HepG2 (cell line): ENCODE measurements around the gene PPP1CA. TPM values are rescaled to one million over a fixed set of nuclear protein-coding genes. Genes with fewer than 3 reads are reported as not detected.

Experiments used
- ATAC-seq: fragments of 200-7000 bp; cut with Tn5 transposase; 3 replicates; pipeline ENCODE4 v1.9.1; 2020; ENCODE audit warnings: mild to moderate bottlenecking, moderate library complexity
- BruUV-seq: library from RNA; stranded (reverse); fragments of 400-500 nt; replicated peaks from 2 replicates; lab custom pipeline; 2021; lab: Mats Ljungman, UMichigan
- CTCF ChIA-PET: fragments of 300-600 bp; formaldehyde crosslinking; extraction: SDS; loops from one replicate; lab custom pipeline; 2021; ENCODE audit warnings: low total read pairs, inconsistent platforms, low intra/inter-chr PET ratio; lab: Yijun Ruan, JAX
- POLR2A ChIA-PET: fragments of 350-600 bp; sonication (Branson Sonifier 250); formaldehyde crosslinking; loops from one replicate; lab custom pipeline; 2020; ENCODE audit warnings: antibody characterized with exemption, inconsistent platforms; lab: Yijun Ruan, JAX
- DNase-seq: peaks from one replicate; pipeline ENCODE4 v3.0.0-alpha.2; 2015; ENCODE audit warnings: low spot score
- FAIRE-seq: peaks from 3 replicates; lab custom pipeline; 2011; peaks lifted over from hg19 to GRCh38; lab: Jason Lieb, UNC
- H2AFZ ChIP-seq: one replicate; pipeline ENCODE4 v1.6.1; 2011; ENCODE audit warnings: low read length, inconsistent platforms
- H3K27ac ChIP-seq: fragments of 300-600 bp; 3 replicates; pipeline ENCODE4 v1.8.0; 2011; ENCODE audit warnings: mixed run types, mild to moderate bottlenecking, mixed read lengths, low read length, inconsistent platforms; ENCODE audit not compliant: insufficient read depth; ENCODE audit errors: extremely low read length
- H3K27me3 ChIP-seq, 2 experiments: fragments of 200-600 bp in 1 of 2; 2 replicates in 1 of 2; 3 replicates in 1 of 2; pipeline versions ENCODE4 v1.6.0 to v1.8.0; 2011; ENCODE audit warnings: low read length in 2 of 2, mild to moderate bottlenecking in 2 of 2, moderate library complexity in 2 of 2, inconsistent platforms in 1 of 2; ENCODE audit not compliant: insufficient read depth in 2 of 2, control insufficient read depth in 1 of 2
- H3K36me3 ChIP-seq, 2 experiments: fragments of 200-600 bp in 1 of 2; replicated peaks in 1 of 2; 2 replicates in 1 of 2; 3 replicates in 1 of 2; pipeline versions ENCODE4 v1.5.1 to v1.8.0; 2011; ENCODE audit warnings: low read length in 2 of 2, inconsistent platforms in 1 of 2; ENCODE audit not compliant: insufficient read depth in 2 of 2, control insufficient read depth in 1 of 2
- H3K4me1 ChIP-seq: 2 replicates; pipeline ENCODE4 v1.5.1; 2012; ENCODE audit warnings: low read length, inconsistent platforms; ENCODE audit not compliant: insufficient read depth
- H3K4me2 ChIP-seq: 2 replicates; pipeline ENCODE4 v1.6.0; 2011; ENCODE audit warnings: low read depth, low read length, inconsistent platforms
- H3K4me3 ChIP-seq, 3 experiments: fragments of 200-600 bp in 1 of 3; sonication (generic), shearing (Covaris generic) in 1 of 3; replicated peaks in 1 of 3; 2 replicates each; pipeline ENCODE4 v1.5.1; 2011 to 2016; ENCODE audit warnings: low read length in 3 of 3, inconsistent platforms in 2 of 3, low read depth in 2 of 3, mild to moderate bottlenecking in 2 of 3, control low read depth in 1 of 3, mixed read lengths in 1 of 3; ENCODE audit not compliant: insufficient read depth in 1 of 3
- H3K79me2 ChIP-seq: one replicate; pipeline ENCODE4 v1.6.1; 2011; ENCODE audit warnings: low read length, inconsistent platforms; ENCODE audit not compliant: insufficient read depth
- H3K9ac ChIP-seq: 2 replicates; pipeline ENCODE4 v1.6.0; 2011; ENCODE audit warnings: mild to moderate bottlenecking, low read depth, low read length, inconsistent platforms; ENCODE audit not compliant: insufficient read depth
- H3K9me3 ChIP-seq: 2 replicates; pipeline ENCODE4 v1.5.1; 2012; ENCODE audit warnings: mild to moderate bottlenecking, low read length
- H4K20me1 ChIP-seq: 2 replicates; pipeline ENCODE4 v1.6.0; 2011; ENCODE audit warnings: inconsistent platforms, mild to moderate bottlenecking, low read length, moderate library complexity; ENCODE audit not compliant: insufficient read depth
- FOXK2 ChIP-seq: fragments of 450-650 bp; IDR thresholded peaks from 2 replicates; pipeline ENCODE4 v1.6.1; 2016
- KLF9 ChIP-seq: IDR thresholded peaks from 2 replicates; pipeline ENCODE4 v1.6.1; 2016; ENCODE audit warnings: low read depth
- POLR2G ChIP-seq: fragments of 200-400 bp; formaldehyde crosslinking; IDR thresholded peaks from 2 replicates; pipeline ENCODE4 v1.6.1; 2018; ENCODE audit warnings: mild to moderate bottlenecking, low read depth, low read length, moderate library complexity
- PRMT3 ChIP-seq: sonication (generic); formaldehyde crosslinking; IDR thresholded peaks from 2 replicates; pipeline ENCODE4 v1.8.1; 2022; ENCODE audit warnings: low read depth, mild to moderate bottlenecking, moderate library complexity, missing genetic modification reagents, borderline replicate concordance
- ZNF484 ChIP-seq: sonication (generic); formaldehyde crosslinking; IDR thresholded peaks from 2 replicates; pipeline ENCODE4 v1.5.1; 2020; ENCODE audit warnings: mild to moderate bottlenecking, low read depth, missing genetic modification reagents, borderline replicate concordance
- ZNF629 ChIP-seq: sonication (generic); formaldehyde crosslinking; conservative IDR thresholded peaks from 2 replicates; pipeline ENCODE4 v1.5.0; 2020; ENCODE audit warnings: missing genetic modification reagents
- WGBS: methylation state at CpG from one replicate; pipeline ENCODE4 v1.1.6; 2017; ENCODE audit warnings: low lambda C conversion rate; 5-methylcytosine and 5-hydroxymethylcytosine counted together
- in situ Hi-C: cut with HindIII; loops from 2 replicates; pipeline ENCODE4 v1.10.0; 2017; ENCODE audit warnings: low pct_unique_long_range_greater_than_20kb; ENCODE audit not compliant: extremely low pct_ligation_motif_present
- intact Hi-C: fragments of 100-400 bp; cut with micrococcal nuclease; formaldehyde crosslinking; loops from one replicate; pipeline ENCODE4 v1.10.0; 2022; ENCODE audit not compliant: unreplicated experiment
- polyA plus RNA-seq, 8 experiments: library from polyadenylated mRNA; depleted of rRNA in 3 of 8; stranded (reverse) in 7 of 8; unstranded in 1 of 8; fragments of >200 nt; fragmentation: Illumina TruSeq in 4 of 8; extraction: Trizol in 4 of 8; gene quantifications; 2 replicates each; pipeline versions ENCODE4 v1.2.1 to v1.2.3, GENCODE V29; 2011 to 2016; ENCODE audit warnings: low read depth in 4 of 8, missing spikeins in 1 of 8, mixed read lengths in 1 of 8; ENCODE audit not compliant: insufficient read depth in 1 of 8
- total RNA-seq, 5 experiments: library from RNA; depleted of rRNA; stranded (reverse); fragments of >200 nt; fragmentation: Illumina TruSeq; extraction: Trizol; gene quantifications; 2 replicates each; pipeline ENCODE4 v1.2.3, GENCODE V29; 2016; ENCODE audit warnings: low read depth in 1 of 5
- TF ChIP-seq, protein P1 (sequence below): sonication (generic); formaldehyde crosslinking; IDR thresholded peaks from 2 replicates; pipeline ENCODE4 v1.4.0; 2020; ENCODE audit warnings: mild to moderate bottlenecking, missing genetic modification reagents

PPP1CA gene
- total and polyA plus RNA-seq, 2 of the 13 experiments (the other 11 are each of a cell fraction or from before 2014, with no cell fraction given), result 149 to 170 TPM

DNA sequence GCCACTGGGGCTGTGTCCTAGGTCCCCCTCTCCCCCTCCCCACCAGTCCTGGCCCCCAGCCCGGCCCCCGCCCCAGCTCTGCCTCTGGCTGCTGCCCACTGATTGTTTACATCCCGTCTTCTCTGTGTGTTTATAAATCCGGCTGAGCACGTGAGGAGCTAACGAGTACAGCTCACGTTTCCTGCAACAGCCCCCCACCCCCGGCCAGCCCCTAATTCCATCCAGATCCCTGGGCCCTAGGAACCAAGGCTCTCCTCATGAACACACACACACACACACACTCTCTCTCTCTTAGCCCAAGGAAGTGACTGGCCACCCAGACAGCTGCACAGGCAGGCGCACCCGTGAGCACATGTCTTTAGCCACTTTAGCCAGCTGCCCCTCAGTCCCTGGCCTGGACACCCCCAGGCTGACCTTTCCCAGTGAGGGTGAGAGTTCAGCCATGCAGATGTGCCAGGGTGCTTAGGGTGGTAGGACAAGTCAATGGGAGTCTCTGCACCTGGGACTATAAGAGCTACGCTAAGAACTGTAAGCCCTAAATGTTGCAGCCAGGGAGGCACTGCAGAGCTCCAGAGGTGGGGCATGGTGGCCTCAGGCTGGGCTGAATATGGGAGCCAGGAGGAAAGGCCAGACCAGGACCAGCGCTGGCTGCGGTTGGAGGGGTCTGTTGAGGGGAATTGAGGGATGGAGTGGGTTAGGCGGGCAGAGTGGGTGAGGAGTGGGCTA lies 31.1 kb downstream of the PPP1CA start:
- H3K4me1 ChIP-seq, result peaks cover 26% of the 10 kb centered on the region
- 82% methylated on average over 14 of the region's 14 CpGs for WGBS
- no peak overlapping the region for H3K27ac ChIP-seq
- no peaks in the 10 kb centered on the region for H3K36me3 ChIP-seq
- no peak overlapping the region for H3K9ac ChIP-seq
- H3K4me2 ChIP-seq, result no peak overlapping the region
- no peak for TF ChIP-seq ZNF629 (CRISPR knock-in tag)
- no peak for TF ChIP-seq ZNF484
- TF ChIP-seq, protein P1, sequence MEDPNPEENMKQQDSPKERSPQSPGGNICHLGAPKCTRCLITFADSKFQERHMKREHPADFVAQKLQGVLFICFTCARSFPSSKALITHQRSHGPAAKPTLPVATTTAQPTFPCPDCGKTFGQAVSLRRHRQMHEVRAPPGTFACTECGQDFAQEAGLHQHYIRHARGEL (CRISPR knock-in tag), result no peak
- TF ChIP-seq KLF9 (CRISPR knock-in tag), result no peak
- TF ChIP-seq PRMT3, result no peak
- TF ChIP-seq, all 625 proteins: peak for 0
- in situ Hi-C loops, result no loop called here
- ChIA-PET POLR2A (interaction anchor here (1.3 to 18.5 kb wide), 2 partner anchors 11 to 17 kb away, joined by 3 to 365 read pairs; partner anchors contain the start of gene POLD4), CTCF (interaction anchor here (1.5 kb wide), 1 partner anchor 12 kb away, joined by 5 read pairs; no protein-coding TSS in a partner anchor)
- DNase-seq (no peak), ATAC-seq (no peak), FAIRE-seq (no peak)
- Histone ChIP-seq H3K27me3 (peaks cover 1 to 8% of the 10 kb centered on the region in 2 experiments; a peak in 3 of 5 replicates), H3K9me3 (no peaks in the 10 kb centered on the region), H3K4me3 (no peak overlapping the region), H4K20me1 (no peaks in the 10 kb centered on the region), H3K79me2 (no peaks in the 10 kb centered on the region), H2AFZ (no peak overlapping the region)
- intact Hi-C loops, result no loop called here
- BruUV-seq, result no TSS peak

DNA sequence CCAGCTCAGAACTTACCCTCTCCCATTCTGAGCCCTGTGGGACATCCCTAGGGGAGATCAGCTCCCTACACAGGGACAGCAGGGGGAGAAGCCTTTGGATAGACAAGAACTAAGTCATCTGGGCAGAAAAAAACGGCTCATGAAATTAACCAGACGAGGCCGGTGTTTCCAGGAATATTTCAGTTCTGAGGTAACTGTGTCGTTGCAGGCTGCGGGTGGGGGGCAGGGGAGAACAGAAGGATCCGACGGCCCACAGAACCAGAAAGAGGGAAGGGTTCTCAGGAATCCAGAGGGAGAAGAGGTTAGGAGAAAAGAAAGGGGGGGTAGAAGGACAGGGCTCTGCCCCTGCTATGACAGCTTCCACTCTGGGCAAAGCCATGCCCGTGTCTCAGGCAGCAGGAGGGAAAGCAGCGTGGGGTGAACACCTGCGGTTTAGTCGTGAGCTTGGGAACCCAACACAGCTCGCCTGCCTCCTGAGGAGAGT lies 31.8 kb downstream of the PPP1CA start:
- H3K9ac ChIP-seq, result no peak overlapping the region
- no peak overlapping the region for H3K4me3 ChIP-seq
- peaks cover 25% of the 10 kb centered on the region for H3K4me1 ChIP-seq
- in situ Hi-C loops, result no loop called here
- no peak for DNase-seq
- 90% methylated on average over 11 of the region's 12 CpGs for WGBS
- no peak overlapping the region for H3K27ac ChIP-seq
- no peak for FAIRE-seq
- TF ChIP-seq FOXK2 (no peak), POLR2G (no peak)
- TF ChIP-seq, all 625 proteins: peak for 0
- Histone ChIP-seq H3K79me2 (no peaks in the 10 kb centered on the region), H3K4me2 (no peak overlapping the region), H3K9me3 (no peaks in the 10 kb centered on the region), H3K27me3 (peaks cover 1 to 8% of the 10 kb centered on the region in 2 experiments; a peak in 3 of 5 replicates), H2AFZ (no peak overlapping the region), H3K36me3 (no peaks in the 10 kb centered on the region), H4K20me1 (no peaks in the 10 kb centered on the region)
- intact Hi-C loops, result no loop called here
- ATAC-seq, result no peak
- BruUV-seq, result no TSS peak
- ChIA-PET CTCF (no interaction called here), POLR2A (interaction anchor here (1.3 to 18.5 kb wide), 2 partner anchors 12 to 16 kb away, joined by 3 to 365 read pairs; partner anchors contain the start of gene POLD4)
